Neural crest cell (in vitro differentiated cells): ENCODE measurements around the gene AKT3. TPM values are rescaled to one million over a fixed set of nuclear protein-coding genes. Genes with fewer than 3 reads are reported as not detected.
A peak's percentile ranks its signal among the peaks of the same experiment; 100 is the strongest.

Experiments used
- DNase-seq: peaks from one replicate; pipeline ENCODE4 v3.0.0; 2021; ENCODE audit warnings: low read depth, mixed read lengths, low spot score
- H3K27ac Mint-ChIP-seq: one replicate; pipeline ENCODE4 v1.8.0; 2021; ENCODE audit warnings: mild to moderate bottlenecking, mixed read lengths; ENCODE audit not compliant: unreplicated experiment
- H3K27me3 Mint-ChIP-seq: 2 replicates; pipeline ENCODE4 v1.8.0; 2021; ENCODE audit warnings: low read depth, mild to moderate bottlenecking, mixed read lengths
- H3K36me3 Mint-ChIP-seq: 2 replicates; pipeline ENCODE4 v1.8.0; 2021; ENCODE audit warnings: low read depth, mild to moderate bottlenecking, mixed read lengths
- H3K4me1 Mint-ChIP-seq: 2 replicates; pipeline ENCODE4 v1.8.0; 2021; ENCODE audit warnings: mixed read lengths
- H3K4me3 Mint-ChIP-seq: one replicate; pipeline ENCODE4 v1.8.0; 2021; ENCODE audit warnings: mild to moderate bottlenecking, mixed read lengths
- H3K9me3 Mint-ChIP-seq: 2 replicates; pipeline ENCODE4 v1.8.0; 2021; ENCODE audit warnings: mixed read lengths
- long read RNA-seq: library from polyadenylated mRNA; unstranded; transcript quantifications from one replicate; pipeline ENCODE4 v2.0.0, GENCODE V29; 2020
- total RNA-seq: library from RNA; stranded (reverse); gene quantifications from 2 replicates; pipeline ENCODE4 v1.2.1, GENCODE V29; 2021
- TF ChIP-seq, protein P1 (sequence below): fragments of 200-600 bp; sonication (generic); conservative IDR thresholded peaks from 2 replicates; pipeline ENCODE4 v1.5.0; 2021; ENCODE audit warnings: antibody characterized with exemption, mild to moderate bottlenecking

AKT3 gene
- 38.2 and 41.3 TPM in 2 replicates for total RNA-seq
- long read RNA-seq, partial matches to known transcripts = 0 of 6 reads
- long read RNA-seq, other reads (novel, unspliced or antisense) = 6 of 6 reads

DNA sequence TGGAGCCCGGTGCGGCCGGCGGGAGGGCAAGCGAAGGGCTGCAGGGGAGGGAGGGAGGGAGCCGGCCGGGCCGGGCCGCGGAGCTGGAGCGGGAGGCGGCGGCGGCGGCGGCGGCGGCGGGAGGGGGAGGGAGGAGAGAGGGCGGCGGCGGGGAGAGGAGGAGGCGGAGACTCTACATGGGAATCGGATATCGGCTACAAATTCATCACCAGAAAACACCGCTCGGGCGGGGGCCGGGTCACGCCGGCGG, at the start of gene AKT3:
AKT3 (minus strand) TSS at position 42 of the 250 bp plus-strand sequence. CDS start 7,073 bp downstream, outside the sequence.
- peak; percentile 67 for DNase-seq
- H3K4me1 Mint-ChIP-seq = peaks cover 25% of the 10 kb centered on the region
- H3K27ac Mint-ChIP-seq = peak within 1 kb of the TSS; percentile 92
- peaks cover 16% of the 10 kb centered on the region for H3K27me3 Mint-ChIP-seq
- H3K36me3 Mint-ChIP-seq = no peaks in the 10 kb centered on the region
- H3K4me3 Mint-ChIP-seq = peak within 1 kb of the TSS; percentile 99
- H3K9me3 Mint-ChIP-seq = no peaks in the 10 kb centered on the region
- TF ChIP-seq, protein P1, sequence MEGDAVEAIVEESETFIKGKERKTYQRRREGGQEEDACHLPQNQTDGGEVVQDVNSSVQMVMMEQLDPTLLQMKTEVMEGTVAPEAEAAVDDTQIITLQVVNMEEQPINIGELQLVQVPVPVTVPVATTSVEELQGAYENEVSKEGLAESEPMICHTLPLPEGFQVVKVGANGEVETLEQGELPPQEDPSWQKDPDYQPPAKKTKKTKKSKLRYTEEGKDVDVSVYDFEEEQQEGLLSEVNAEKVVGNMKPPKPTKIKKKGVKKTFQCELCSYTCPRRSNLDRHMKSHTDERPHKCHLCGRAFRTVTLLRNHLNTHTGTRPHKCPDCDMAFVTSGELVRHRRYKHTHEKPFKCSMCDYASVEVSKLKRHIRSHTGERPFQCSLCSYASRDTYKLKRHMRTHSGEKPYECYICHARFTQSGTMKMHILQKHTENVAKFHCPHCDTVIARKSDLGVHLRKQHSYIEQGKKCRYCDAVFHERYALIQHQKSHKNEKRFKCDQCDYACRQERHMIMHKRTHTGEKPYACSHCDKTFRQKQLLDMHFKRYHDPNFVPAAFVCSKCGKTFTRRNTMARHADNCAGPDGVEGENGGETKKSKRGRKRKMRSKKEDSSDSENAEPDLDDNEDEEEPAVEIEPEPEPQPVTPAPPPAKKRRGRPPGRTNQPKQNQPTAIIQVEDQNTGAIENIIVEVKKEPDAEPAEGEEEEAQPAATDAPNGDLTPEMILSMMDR = no peak

DNA sequence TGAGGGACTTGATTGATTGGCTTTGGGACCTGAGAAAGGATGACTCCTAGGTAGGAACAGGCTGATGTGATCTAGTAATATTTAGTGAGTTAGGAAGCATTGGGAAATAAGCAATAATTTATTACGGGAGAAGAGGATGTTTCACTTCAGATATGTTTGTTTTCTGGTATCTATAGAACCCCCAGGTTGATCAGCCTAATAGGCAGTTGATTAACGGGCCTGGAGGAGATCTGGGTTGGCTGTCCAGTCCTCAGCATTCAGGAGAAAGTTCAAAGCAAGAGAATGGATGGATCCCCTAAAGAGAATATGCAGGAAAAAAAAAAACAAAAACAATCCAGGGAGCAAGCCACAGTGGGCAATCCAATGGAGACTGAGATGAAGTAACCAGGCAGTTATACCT, 48.2 kb upstream of the AKT3 start:
- TF ChIP-seq, protein P1 = no peak
- Mint-ChIP-seq H3K4me3 (no peak overlapping the region), H3K9me3 (no peaks in the 10 kb centered on the region), H3K4me1 (peaks cover 20% of the 10 kb centered on the region), H3K36me3 (no peaks in the 10 kb centered on the region), H3K27me3 (no peaks in the 10 kb centered on the region), H3K27ac (no peak overlapping the region)
- no peak for DNase-seq

DNA sequence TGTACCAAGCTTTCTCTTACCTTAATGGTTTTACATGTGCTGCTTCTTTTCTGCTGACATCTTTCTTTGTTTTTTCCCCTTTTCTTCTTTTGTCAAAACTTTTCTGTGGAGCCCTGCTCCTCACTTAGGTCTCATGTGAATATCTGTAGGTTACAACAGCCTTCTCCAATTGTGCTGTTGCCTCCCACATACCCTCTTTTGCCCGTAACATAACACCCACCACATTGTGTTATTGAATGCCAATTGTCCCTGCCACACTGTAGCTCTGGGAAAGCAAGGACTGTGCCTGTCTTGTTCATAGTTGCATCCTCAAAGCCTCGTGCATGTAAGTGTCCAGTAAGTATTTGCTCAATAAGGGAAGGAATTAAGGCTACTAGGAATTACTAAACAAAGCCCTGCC, 46.3 kb upstream of the AKT3 start:
- Mint-ChIP-seq H3K27ac (no peak overlapping the region), H3K36me3 (no peaks in the 10 kb centered on the region), H3K27me3 (no peaks in the 10 kb centered on the region), H3K4me1 (peaks cover 7% of the 10 kb centered on the region), H3K9me3 (no peaks in the 10 kb centered on the region), H3K4me3 (no peak overlapping the region)
- TF ChIP-seq, protein P1 = no peak
- no peak for DNase-seq

DNA sequence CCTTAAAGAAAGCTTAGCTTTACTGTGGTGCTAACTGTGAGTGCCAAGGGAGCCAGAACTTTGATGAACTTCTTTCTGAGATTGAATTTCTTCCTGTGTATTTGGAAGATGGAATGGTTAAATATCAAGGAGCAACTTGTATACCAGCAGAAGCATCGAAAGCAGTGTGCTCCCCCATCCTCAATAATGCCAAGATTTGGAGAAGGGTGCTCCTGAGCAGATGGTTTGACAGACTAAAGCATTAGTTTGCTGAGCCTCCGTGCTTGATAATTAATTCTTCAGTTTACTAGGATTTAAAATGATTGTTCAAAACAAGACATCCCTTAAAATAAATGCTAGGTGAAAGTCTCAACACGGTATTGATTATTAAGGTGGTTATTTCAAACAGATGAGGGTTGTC, 42.4 kb upstream of the AKT3 start:
- no peaks in the 10 kb centered on the region for H3K9me3 Mint-ChIP-seq
- peaks cover 7% of the 10 kb centered on the region for H3K4me1 Mint-ChIP-seq
- no peaks in the 10 kb centered on the region for H3K27me3 Mint-ChIP-seq
- no peak overlapping the region for H3K4me3 Mint-ChIP-seq
- no peak for DNase-seq
- no peak overlapping the region for H3K27ac Mint-ChIP-seq
- no peaks in the 10 kb centered on the region for H3K36me3 Mint-ChIP-seq
- TF ChIP-seq, protein P1 = no peak

DNA sequence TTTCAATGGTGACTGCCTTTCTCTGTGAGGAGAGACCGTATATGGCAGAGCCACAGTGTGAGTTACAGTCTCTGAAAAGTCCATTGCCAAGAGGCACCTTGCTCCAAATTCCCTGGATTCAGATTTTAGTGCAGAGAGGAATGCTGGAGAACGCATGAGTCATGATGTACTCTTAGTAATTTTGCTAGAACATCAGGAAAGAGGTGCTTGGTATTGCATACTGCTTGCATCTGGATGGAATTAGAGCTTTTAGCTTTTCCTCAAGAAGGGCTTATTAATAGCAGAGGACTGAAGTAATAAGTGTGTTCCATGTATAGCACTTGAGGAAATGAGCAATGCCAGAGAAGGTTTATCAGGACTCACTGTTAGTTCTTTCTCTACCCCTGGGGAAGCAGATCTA, 40.5 kb upstream of the AKT3 start:
- Mint-ChIP-seq H3K9me3 (no peaks in the 10 kb centered on the region), H3K27ac (peak overlapping the region; percentile 36), H3K27me3 (no peaks in the 10 kb centered on the region), H3K4me3 (no peak overlapping the region), H3K4me1 (no peaks in the 10 kb centered on the region), H3K36me3 (no peaks in the 10 kb centered on the region)
- TF ChIP-seq, protein P1 = no peak
- DNase-seq = no peak

DNA sequence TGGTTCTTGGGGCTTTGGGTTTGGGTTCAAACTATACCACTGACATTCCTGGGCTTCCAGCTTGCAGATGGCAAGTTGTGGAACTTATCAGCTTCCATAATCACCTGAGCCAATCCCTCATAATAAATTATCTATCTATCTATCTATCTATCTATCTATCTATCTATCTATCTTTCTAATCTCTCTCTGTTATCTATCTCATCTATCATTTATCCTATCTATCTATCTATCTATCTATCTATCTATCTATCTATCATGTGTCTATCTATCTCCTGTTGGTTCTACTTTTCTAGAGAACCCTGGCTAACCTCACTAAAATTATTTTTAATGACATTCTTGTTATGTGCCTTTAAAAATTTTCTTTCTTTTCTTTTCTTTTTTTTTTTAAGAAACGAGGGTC, 35.8 kb upstream of the AKT3 start:
- no peak overlapping the region for H3K27ac Mint-ChIP-seq
- H3K4me3 Mint-ChIP-seq = no peak overlapping the region
- H3K27me3 Mint-ChIP-seq = no peaks in the 10 kb centered on the region
- H3K36me3 Mint-ChIP-seq = no peaks in the 10 kb centered on the region
- H3K4me1 Mint-ChIP-seq = no peaks in the 10 kb centered on the region
- no peaks in the 10 kb centered on the region for H3K9me3 Mint-ChIP-seq
- TF ChIP-seq, protein P1 = no peak
- no peak for DNase-seq
